ENCODE measurements around the gene TXNDC15.
A peak's percentile ranks its signal among the peaks of the same experiment; 100 is the strongest.

Gene TXNDC15

DNA sequence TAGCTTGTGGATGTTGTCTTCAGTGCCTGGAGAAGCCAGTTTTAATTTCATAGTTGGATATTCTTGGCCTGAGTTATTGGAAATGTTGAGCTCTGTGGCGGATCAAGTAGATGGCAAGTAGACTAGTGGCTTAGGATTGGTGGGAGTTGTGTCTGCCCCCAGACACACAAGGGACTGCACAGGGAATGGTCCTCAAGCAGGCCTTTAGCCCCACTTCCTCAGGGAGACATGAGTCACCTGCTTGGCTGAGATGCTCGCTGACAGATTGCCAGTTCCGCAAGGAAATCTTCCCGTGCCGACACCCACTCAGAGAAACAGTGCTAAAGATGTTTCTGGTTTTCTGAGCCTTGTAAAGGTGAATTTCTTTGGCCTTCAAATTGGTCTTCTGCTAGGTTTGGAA is 74.7 kb downstream of the TXNDC15 start:
- H3K27ac ChIP-seq = peak overlapping the region; percentile 26; the same call in 1 of the 2 replicates
- ChIA-PET POLR2A (ENCODE audit: low non-redundant PET) (no interaction called here), CTCF (no interaction called here)
- TF ChIP-seq, protein P1, sequence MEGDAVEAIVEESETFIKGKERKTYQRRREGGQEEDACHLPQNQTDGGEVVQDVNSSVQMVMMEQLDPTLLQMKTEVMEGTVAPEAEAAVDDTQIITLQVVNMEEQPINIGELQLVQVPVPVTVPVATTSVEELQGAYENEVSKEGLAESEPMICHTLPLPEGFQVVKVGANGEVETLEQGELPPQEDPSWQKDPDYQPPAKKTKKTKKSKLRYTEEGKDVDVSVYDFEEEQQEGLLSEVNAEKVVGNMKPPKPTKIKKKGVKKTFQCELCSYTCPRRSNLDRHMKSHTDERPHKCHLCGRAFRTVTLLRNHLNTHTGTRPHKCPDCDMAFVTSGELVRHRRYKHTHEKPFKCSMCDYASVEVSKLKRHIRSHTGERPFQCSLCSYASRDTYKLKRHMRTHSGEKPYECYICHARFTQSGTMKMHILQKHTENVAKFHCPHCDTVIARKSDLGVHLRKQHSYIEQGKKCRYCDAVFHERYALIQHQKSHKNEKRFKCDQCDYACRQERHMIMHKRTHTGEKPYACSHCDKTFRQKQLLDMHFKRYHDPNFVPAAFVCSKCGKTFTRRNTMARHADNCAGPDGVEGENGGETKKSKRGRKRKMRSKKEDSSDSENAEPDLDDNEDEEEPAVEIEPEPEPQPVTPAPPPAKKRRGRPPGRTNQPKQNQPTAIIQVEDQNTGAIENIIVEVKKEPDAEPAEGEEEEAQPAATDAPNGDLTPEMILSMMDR (conservative IDR thresholded peaks at IDR 0.05; ENCODE audit: low read depth) = no peak
- peak; percentile 73 for DNase-seq (ENCODE audit: low spot score)

DNA sequence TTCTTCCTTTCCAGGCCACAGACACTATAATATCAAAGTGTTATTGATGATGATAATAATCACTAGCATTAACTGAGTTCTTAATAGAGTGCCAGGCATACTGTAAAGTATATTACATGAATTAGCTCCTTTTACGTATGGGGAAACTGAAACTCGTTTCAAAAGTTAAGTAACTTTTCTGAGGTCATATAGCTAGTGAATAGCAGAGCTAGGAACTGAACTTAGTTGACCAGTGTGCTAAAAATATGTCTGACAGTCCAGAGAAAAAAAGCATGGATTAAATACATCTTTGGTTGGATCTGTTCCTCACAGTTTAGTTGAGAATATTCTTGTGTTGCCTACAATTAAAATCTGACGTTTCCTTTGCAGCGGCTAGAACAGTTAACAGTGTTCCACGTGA is 75.1 kb downstream of the TXNDC15 start:
- DNase-seq (ENCODE audit: low spot score) = no peak
- POLR2A ChIA-PET (ENCODE audit: low non-redundant PET) = no interaction called here
- CTCF ChIA-PET = no interaction called here
- H3K27ac ChIP-seq = no peak overlapping the region
- TF ChIP-seq, protein P1 (conservative IDR thresholded peaks at IDR 0.05; ENCODE audit: low read depth) = no peak

Measured in RWPE1 (cell line).